Measurements from ENCODE around the gene DDX21. TPM values are rescaled to one million over a fixed set of nuclear protein-coding genes. Genes with fewer than 3 reads are reported as not detected.

The DDX21 gene
- total and polyA plus RNA-seq, 9 of the 15 experiments (the other 6 are each of a cell fraction or from before 2014, with no cell fraction given), result 143 to 365 (median 281) TPM

DNA sequence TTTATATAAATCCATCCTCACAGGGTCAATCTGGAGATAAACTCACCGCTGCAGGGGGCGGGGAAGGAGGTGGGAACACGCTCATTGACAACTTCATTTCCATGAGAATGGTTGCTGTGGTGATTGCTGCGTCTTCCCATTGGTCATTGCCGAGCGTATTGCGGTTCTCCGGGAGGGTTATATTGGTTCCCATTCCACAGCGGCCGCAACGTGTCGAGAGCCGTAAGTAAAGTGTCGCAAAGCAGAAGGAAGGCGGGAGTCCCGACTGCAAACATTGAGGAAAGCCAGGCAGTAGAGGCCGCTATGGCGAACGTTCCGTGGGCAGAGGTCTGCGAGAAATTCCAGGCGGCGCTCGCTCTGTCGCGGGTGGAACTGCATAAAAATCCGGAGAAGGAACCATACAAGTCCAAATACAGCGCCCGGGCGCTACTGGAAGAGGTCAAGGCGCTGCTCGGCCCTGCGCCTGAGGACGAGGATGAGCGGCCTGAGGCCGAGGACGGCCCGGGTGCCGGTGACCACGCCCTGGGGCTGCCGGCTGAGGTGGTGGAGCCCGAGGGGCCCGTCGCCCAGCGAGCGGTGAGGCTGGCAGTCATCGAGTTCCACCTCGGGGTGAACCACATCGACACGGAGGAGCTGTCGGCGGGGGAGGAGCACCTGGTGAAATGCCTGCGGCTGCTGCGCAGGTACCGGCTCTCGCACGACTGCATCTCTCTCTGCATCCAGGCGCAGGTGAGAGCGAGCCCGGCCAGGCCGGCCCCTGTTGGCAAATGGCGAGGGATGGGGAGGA lies 32.8 kb downstream of the DDX21 start, which contains the start of gene KIFBP (continued):
- TF ChIP-seq, protein P1, sequence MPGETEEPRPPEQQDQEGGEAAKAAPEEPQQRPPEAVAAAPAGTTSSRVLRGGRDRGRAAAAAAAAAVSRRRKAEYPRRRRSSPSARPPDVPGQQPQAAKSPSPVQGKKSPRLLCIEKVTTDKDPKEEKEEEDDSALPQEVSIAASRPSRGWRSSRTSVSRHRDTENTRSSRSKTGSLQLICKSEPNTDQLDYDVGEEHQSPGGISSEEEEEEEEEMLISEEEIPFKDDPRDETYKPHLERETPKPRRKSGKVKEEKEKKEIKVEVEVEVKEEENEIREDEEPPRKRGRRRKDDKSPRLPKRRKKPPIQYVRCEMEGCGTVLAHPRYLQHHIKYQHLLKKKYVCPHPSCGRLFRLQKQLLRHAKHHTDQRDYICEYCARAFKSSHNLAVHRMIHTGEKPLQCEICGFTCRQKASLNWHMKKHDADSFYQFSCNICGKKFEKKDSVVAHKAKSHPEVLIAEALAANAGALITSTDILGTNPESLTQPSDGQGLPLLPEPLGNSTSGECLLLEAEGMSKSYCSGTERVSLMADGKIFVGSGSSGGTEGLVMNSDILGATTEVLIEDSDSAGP (CRISPR knock-in tag; IDR thresholded peaks at IDR 0.05), result peak; percentile 30; the same call in 1 of the 2 replicates
- TF ChIP-seq, protein P2, sequence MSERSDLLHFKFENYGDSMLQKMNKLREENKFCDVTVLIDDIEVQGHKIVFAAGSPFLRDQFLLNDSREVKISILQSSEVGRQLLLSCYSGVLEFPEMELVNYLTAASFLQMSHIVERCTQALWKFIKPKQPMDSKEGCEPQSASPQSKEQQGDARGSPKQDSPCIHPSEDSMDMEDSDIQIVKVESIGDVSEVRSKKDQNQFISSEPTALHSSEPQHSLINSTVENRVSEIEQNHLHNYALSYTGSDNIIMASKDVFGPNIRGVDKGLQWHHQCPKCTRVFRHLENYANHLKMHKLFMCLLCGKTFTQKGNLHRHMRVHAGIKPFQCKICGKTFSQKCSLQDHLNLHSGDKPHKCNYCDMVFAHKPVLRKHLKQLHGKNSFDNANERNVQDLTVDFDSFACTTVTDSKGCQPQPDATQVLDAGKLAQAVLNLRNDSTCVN (CRISPR knock-in tag; IDR thresholded peaks at IDR 0.05), result 0 out of 2 replicates have a peak, but pooled peaks have one; percentile 17
- TF ChIP-seq, protein P3, sequence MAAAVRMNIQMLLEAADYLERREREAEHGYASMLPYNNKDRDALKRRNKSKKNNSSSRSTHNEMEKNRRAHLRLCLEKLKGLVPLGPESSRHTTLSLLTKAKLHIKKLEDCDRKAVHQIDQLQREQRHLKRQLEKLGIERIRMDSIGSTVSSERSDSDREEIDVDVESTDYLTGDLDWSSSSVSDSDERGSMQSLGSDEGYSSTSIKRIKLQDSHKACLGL (CRISPR knock-in tag; IDR thresholded peaks at IDR 0.05; ENCODE audit: borderline replicate concordance, poor library complexity, severe bottlenecking), result no peak
- TF ChIP-seq PHF21A (IDR thresholded peaks at IDR 0.05; ENCODE audit: borderline replicate concordance, low read depth) (0 out of 2 replicates have a peak, but pooled peaks have one; percentile 9), TAF9B (IDR thresholded peaks at IDR 0.05; ENCODE audit: partially characterized antibody) (peak; percentile 66), POLR2A (conservative IDR thresholded peaks at IDR 0.05) (peak; percentile 89), SMC3 (conservative IDR thresholded peaks at IDR 0.05; ENCODE audit: insufficient read depth, low read depth, low read length) (0 out of 2 replicates have a peak, but pooled peaks have one; percentile 51), TEAD4 (IDR thresholded peaks at IDR 0.05; ENCODE audit: low read length) (peak; percentile 78), TEAD4 (CRISPR knock-in tag; IDR thresholded peaks at IDR 0.05; ENCODE audit: borderline replicate concordance) (no peak), FOSL1 (tag; conservative IDR thresholded peaks at IDR 0.05) (0 out of 2 replicates have a peak, but pooled peaks have one; percentile 33), POLR2H (tag; IDR thresholded peaks at IDR 0.05; ENCODE audit: low read depth) (peak; percentile 77), KAT7 (CRISPR knock-in tag; IDR thresholded peaks at IDR 0.05; ENCODE audit: borderline replicate concordance) (peak; percentile 81; the same call in 1 of the 2 replicates), SAP30 (IDR thresholded peaks at IDR 0.05; ENCODE audit: borderline replicate concordance, insufficient read depth, low read depth, low read length, poor library complexity, severe bottlenecking) (peak; percentile 90), KDM2B (CRISPR knock-in tag; IDR thresholded peaks at IDR 0.05) (0 out of 2 replicates have a peak, but pooled peaks have one; percentile 60), HNRNPL (IDR thresholded peaks at IDR 0.05; ENCODE audit: low read depth, low read length) (0 out of 2 replicates have a peak, but pooled peaks have one; percentile 67)
- TF ChIP-seq, protein P4, sequence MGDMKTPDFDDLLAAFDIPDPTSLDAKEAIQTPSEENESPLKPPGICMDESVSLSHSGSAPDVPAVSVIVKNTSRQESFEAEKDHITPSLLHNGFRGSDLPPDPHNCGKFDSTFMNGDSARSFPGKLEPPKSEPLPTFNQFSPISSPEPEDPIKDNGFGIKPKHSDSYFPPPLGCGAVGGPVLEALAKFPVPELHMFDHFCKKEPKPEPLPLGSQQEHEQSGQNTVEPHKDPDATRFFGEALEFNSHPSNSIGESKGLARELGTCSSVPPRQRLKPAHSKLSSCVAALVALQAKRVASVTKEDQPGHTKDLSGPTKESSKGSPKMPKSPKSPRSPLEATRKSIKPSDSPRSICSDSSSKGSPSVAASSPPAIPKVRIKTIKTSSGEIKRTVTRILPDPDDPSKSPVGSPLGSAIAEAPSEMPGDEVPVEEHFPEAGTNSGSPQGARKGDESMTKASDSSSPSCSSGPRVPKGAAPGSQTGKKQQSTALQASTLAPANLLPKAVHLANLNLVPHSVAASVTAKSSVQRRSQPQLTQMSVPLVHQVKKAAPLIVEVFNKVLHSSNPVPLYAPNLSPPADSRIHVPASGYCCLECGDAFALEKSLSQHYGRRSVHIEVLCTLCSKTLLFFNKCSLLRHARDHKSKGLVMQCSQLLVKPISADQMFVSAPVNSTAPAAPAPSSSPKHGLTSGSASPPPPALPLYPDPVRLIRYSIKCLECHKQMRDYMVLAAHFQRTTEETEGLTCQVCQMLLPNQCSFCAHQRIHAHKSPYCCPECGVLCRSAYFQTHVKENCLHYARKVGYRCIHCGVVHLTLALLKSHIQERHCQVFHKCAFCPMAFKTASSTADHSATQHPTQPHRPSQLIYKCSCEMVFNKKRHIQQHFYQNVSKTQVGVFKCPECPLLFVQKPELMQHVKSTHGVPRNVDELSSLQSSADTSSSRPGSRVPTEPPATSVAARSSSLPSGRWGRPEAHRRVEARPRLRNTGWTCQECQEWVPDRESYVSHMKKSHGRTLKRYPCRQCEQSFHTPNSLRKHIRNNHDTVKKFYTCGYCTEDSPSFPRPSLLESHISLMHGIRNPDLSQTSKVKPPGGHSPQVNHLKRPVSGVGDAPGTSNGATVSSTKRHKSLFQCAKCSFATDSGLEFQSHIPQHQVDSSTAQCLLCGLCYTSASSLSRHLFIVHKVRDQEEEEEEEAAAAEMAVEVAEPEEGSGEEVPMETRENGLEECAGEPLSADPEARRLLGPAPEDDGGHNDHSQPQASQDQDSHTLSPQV (IDR thresholded peaks at IDR 0.05), result no peak

Data from K562 (cell line).